Measurements from ENCODE around the gene WBP4.

The WBP4 gene

GRCh38 chr13:41049480-41050440 lies 11.5 kb upstream of the WBP4 start:
- peak; percentile 76 for DNase-seq (ENCODE audit: low spot score)

- no peak for DNase-seq (ENCODE audit: low spot score)
These were observed 8.9 kb upstream of the WBP4 start for GRCh38 chr13:41052441-41052840.

DNA sequence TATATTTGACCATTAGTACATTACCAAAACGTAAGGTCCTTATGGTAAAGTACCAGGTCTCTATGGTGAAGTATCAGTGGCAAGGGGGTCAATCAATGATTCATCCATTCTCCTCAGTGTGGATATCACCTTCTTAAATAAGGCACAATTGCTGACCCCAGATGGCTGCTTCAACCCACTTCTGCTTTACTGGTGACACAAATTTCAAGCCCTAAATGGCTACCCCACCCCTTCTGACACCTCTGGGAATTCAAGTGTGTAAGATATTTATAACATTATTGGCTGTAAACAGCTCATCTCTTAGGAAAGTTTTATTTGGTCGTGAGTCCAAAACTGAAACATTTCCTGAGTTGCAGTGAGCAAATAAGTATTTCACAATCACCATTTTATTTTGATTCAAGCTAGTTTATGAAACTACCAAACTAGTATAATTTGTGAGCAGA lies 7.9 kb upstream of the WBP4 start:
- DNase-seq (ENCODE audit: low spot score) = no peak

DNA sequence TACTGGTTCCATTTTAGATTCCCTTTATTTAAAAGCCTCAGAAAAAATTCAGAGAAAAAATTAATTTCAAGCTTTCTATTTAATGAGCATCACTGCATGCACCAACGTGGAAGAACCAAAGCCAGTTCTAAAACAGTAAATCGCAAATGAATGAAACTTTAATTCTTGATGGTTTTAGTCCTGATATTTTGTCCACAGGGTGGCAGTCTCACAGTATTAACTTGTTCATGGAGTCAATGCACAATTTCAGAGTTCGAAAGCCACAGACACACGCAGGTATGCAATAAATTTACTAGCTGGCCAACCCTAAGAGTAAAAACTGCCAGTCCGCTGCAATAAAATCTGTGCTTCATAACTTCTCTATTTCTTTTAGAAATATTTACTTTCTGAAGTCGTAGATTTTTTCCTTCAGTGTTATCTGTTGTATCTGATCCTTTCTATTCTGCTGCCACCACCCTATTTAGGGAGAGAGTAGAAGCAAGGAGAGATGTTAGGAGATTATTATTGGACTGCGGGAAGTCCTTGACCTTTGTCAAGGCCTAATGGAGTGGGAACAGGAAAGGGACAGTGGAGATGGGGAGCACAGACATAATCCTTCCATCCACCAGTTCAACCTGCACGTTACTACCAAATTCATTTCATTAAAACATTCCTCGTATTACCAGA lies 7.0 kb upstream of the WBP4 start:
- DNase-seq (ENCODE audit: low spot score) = no peak

DNA sequence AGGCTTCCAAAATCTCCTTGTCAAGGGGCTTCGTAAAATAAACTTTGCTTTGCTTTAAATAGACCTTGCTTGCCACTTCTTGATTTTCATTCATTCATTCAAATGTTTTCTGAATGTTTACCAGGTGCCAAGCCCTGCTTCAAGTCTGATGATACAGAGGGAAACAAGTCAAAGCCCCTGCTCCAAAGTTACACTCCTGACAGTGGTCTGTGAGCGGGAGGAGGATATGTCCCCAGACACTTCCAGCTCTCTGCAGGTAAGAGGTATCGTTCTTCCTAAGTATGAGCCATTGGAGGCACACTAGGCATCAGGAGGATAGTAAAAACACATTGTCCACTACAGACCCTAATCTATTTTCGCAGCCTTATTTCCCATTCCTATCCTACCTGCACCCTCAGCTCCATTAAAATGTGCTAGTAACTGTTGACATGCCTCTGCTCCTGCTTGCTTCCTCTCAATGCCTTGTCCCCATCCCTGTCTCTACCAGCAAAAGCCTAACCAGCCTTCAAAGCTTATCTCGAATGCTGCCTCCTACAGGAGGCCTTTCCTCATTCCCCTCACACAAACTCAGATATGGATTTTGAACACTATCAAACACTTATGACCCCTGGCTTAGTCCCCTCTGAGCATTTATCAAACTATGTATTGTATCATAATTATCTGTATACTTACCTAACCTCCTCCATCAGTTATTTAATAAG lies 6.2 kb upstream of the WBP4 start:
- no peak for DNase-seq (ENCODE audit: low spot score)

DNA sequence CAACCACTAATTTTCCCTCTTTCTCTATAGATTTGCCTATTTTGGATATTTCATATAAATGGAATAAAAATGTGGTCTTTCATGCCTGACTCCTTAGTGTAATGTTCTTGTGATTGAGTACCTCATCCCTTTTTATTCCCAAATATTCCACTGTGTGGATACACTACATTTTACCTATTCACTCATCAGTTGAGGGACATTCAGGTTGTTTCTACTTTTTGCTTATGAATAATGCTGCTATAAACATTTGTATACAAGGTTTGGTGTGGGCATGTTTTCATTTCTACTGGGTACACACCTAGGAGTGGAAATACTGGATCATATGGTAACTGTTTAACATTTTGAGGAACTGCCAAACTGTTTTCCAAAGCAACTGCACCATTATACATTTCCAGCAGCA lies 5.1 kb upstream of the WBP4 start:
- no peak for DNase-seq (ENCODE audit: low spot score)

DNA sequence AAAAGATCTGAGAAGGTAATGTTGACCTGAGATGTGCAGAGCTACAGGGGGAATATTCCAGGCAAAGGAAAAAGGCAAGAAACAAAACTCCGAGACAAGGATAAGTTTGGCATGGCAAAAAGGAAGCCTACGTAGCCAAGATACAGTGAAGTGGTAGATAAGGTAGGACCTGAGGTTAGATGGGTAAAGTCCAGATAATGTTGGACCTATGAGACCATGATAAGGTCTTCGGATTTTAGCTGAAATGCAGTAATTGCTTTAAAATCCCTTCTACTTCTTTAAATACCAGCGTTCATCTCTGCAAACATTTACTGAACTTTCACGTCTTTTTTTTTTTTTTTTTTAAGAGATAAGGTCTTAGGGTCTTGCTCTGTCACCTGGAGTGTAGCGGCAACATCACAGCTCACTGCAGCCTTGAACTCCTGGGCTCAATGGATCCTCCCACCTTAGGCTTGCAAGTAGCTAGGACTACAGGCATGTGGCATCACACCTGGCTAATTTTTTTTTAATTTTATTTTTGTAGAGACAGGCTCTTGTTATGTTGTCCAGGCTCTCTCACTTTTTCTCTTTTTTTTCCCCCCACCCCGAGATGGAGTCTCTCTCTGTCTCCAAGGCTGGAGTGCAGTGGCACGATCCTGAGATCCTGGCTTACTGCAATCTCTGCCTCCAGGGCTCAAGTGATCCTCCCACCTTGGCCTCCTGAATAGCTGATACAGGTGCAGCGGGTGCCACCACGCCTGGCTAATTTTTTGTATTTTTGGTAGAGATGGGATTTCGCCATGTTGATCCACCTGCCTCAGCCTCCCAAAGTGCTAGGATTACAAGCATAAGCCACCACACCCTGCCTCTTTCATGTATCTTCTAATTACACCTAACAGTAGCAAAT lies 4.2 kb upstream of the WBP4 start:
- DNase-seq (ENCODE audit: low spot score) = no peak

GRCh38 chr13:41058295-41059070 lies 2.8 kb upstream of the WBP4 start:
- DNase-seq (ENCODE audit: low spot score) = no peak

- no peak for DNase-seq (ENCODE audit: low spot score)
These were observed 1.7 kb upstream of the WBP4 start for GRCh38 chr13:41059456-41060081.

GRCh38 chr13:41060082-41060723 lies 1.1 kb upstream of the WBP4 start:
- DNase-seq (ENCODE audit: low spot score) = peak; percentile 81

GRCh38 chr13:41060724-41061074 lies 610 bp upstream of the WBP4 start:
- DNase-seq (ENCODE audit: low spot score) = peak; percentile 55

DNA sequence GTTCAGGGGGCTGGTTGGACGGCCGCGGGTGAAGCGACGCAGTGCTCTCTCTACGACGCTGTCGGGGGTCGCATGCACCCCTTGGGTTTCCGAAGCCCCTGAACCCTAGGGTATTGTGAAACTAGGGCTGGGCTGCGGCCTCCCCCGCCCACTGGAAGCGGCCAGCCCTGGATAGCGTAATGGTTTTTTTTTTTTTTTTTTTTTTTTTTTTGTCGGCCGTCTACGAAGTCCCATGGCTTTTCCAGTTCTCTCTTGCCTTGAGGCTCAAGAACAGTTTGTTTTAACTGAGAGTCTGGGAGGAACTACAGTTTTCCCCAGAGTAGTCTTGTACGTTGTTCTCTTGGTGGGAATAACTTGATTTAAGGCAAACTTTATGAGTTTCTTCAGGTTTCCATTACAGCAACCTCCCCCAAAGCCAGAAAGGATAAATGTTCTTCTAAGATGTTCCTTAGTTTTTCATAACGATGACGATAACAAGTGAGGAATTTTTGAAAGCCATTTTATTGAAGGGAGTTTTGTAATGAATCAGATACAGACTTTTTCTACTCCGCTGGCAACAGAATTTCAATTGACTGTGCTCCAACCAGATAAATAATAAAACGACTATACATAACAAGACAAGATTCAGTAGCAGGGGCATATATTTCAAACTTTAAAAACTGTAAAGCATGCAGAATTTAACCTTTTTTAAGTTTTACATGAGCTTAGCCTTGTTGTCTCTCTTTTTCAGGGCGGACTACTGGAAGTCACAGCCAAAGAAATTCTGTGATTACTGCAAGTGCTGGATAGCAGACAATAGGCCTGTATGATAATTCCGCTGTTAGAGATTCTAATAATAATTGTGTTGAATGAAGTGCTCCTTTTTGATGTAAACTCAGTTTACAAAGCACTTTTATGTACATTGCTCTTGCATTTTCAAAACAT lies 867 bp downstream of the WBP4 start:
- DNase-seq (ENCODE audit: low spot score) = peak; percentile 38

DNA sequence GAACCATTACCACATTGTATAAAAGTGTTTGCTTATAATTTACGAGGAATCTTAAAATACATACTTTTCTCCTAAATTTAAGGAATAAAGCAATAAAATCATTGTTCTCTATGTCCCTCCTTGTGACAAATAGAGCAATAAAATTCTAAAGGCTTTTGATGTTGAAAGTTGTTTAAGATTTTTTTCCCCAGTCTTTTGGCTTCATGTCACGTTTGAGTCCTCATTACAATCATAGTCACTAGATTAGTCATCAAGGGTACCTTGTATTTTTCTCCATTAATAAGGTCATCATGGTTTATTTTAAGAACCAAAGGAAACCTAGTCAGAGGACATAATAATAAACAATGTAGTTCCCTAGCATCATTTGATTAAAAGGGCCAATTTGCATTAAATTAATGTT lies 3.2 kb downstream of the WBP4 start:
- DNase-seq (ENCODE audit: low spot score) = peak; percentile 76

DNA sequence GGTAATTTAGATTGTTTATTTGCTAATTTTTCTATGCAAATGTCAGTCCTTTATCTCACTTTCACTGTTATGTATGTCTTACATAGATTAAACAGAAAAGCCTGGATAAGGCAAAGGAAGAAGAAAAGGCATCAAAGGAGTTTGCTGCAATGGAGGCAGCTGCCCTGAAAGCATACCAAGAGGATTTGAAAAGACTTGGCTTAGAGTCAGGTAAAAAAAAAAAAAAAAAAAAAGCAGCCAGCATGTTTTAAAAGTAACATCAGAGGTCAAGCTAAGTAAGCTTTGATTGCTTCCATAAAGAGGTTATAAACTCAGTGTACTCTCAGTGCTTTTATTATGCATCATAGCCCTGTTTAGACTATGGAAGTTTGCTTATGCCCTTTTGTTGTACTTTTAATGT lies 3.8 kb downstream of the WBP4 start:
- no peak for DNase-seq (ENCODE audit: low spot score)

DNA sequence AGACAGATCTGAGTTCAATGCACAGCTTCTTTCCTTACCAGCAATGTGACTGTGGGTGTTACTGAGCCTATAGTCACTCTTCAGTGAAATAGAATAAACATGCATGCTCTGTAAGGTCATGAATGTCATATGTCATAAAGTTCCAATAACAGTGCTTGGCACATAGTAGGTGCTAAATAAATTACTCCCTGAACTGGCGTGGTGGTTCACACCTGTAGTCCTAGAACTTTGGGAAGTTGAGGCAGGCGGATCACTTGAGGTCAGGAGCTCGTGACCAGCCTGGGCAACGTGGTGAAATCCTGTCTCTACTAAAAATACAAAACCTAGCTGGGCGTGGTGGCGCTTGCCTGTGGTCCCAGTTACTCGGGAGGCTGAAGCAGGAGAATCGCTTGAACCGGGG lies 13.2 kb downstream of the WBP4 start:
- DNase-seq (ENCODE audit: low spot score) = no peak

GRCh38 chr13:41075034-41075433 lies 13.7 kb downstream of the WBP4 start:
- DNase-seq (ENCODE audit: low spot score) = peak; percentile 52

GRCh38 chr13:41075485-41075884 lies 14.2 kb downstream of the WBP4 start:
- no peak for DNase-seq (ENCODE audit: low spot score)

- DNase-seq (ENCODE audit: low spot score) = no peak
These were observed 16.2 kb downstream of the WBP4 start for GRCh38 chr13:41077475-41077874.

GRCh38 chr13:41079725-41080124 lies 18.4 kb downstream of the WBP4 start:
- no peak for DNase-seq (ENCODE audit: low spot score)

All from kidney capillary endothelial cell (primary cell).